Measurements from ENCODE around the gene PPP1R37. TPM values are rescaled to one million over a fixed set of nuclear protein-coding genes. Genes with fewer than 3 reads are reported as not detected.

PPP1R37 gene
- total RNA-seq, 1 experiment from 2014 or later, result 33.6 TPM

- no peaks in the 10 kb centered on the region for H3K79me1 ChIP-seq (ENCODE audit: insufficient read depth, low read depth, low read length, poor library complexity, severe bottlenecking)
- H4K5ac ChIP-seq (ENCODE audit: insufficient read length, low read depth, low read length), result no peak overlapping the region
- no peak overlapping the region for H2AK5ac ChIP-seq (ENCODE audit: insufficient read length, low read length)
- Mint-ChIP-seq H3K27ac (no peak overlapping the region), H3K4me3 (no peak overlapping the region), H3K36me3 (ENCODE audit: insufficient read depth in 1 of 3, low read depth in 3 of 3) (no peaks in the 10 kb centered on the region), H3K27me3 (ENCODE audit: low read depth) (peaks cover 21% of the 10 kb centered on the region), H3K9me3 (no peaks in the 10 kb centered on the region), H3K4me1 (peaks cover 2 to 7% of the 10 kb centered on the region in 2 experiments; a peak in 1 of 4 replicates)
- TF ChIP-seq CTCF (conservative IDR thresholded peaks at IDR 0.05), result peak; percentile 84
- H2AFZ ChIP-seq (ENCODE audit: low read length), result no peak overlapping the region
- H2BK20ac ChIP-seq (ENCODE audit: low read depth, low read length, poor library complexity, severe bottlenecking), result no peak overlapping the region
- H3K4ac ChIP-seq (ENCODE audit: low read depth, low read length), result no peak overlapping the region
- H3K27ac ChIP-seq (ENCODE audit: insufficient read length, low read depth, low read length), result no peak overlapping the region
- no peak overlapping the region for H3T11ph ChIP-seq (ENCODE audit: low read length)
- no peak overlapping the region for H3K4me2 ChIP-seq (ENCODE audit: insufficient read depth, insufficient read length, low read length)
- H3K27me3 ChIP-seq (ENCODE audit: insufficient read depth, low read length), result no peaks in the 10 kb centered on the region
- no CpG with 5 or more reads among the region's 12 CpGs for WGBS (ENCODE audit: extremely low coverage, insufficient read length, low lambda C conversion rate)
- H3K56ac ChIP-seq (ENCODE audit: insufficient read length, low read depth, low read length), result no peak overlapping the region
- no peaks in the 10 kb centered on the region for H4K20me1 ChIP-seq (ENCODE audit: control insufficient read depth, insufficient read depth, insufficient read length)
- no peak overlapping the region for H2BK5ac ChIP-seq (ENCODE audit: insufficient read length, low read length)
- no peak overlapping the region for H3K14ac ChIP-seq (ENCODE audit: insufficient read depth, low read length)
- H2BK12ac ChIP-seq (ENCODE audit: insufficient read length, low read depth, low read length), result no peak overlapping the region
- H3K18ac ChIP-seq (ENCODE audit: insufficient read length, low read depth, low read length), result no peak overlapping the region
- no peak overlapping the region for H3K9ac ChIP-seq (ENCODE audit: extremely low read depth, insufficient read length, low read length)
- H2BK15ac ChIP-seq (ENCODE audit: low read depth, low read length), result no peak overlapping the region
- H4K91ac ChIP-seq (ENCODE audit: insufficient read length, low read depth, low read length), result no peak overlapping the region
- no peak overlapping the region for H2BK120ac ChIP-seq (ENCODE audit: low read depth, low read length, poor library complexity, severe bottlenecking)
- H3K79me2 ChIP-seq (ENCODE audit: insufficient read depth, low read length), result no peaks in the 10 kb centered on the region
- no peaks in the 10 kb centered on the region for H3K9me3 ChIP-seq (ENCODE audit: control insufficient read depth, low read depth, low read length)
- DNase-seq, result peak; percentile 63
- H4K8ac ChIP-seq (replicated peaks; ENCODE audit: insufficient read length, low read depth, low read length), result no peak overlapping the region
- H3K23me2 ChIP-seq (ENCODE audit: insufficient read length, low read depth, low read length, poor library complexity, severe bottlenecking), result no peaks in the 10 kb centered on the region
- H3K23ac ChIP-seq (ENCODE audit: insufficient read length, low read depth, low read length), result no peak overlapping the region
- H3K4me1 ChIP-seq (ENCODE audit: insufficient read depth, low read length), result no peaks in the 10 kb centered on the region
Observed at GRCh38 chr19:45187421-45188100, 94.6 kb downstream of the PPP1R37 start.

Measured in H9 (cell line).